Gastrocnemius medialis (tissue), 4 donors: ENCODE data around the gene SLCO4A1.

Experiments
- POLR2A ChIP-seq, 2 donors: fragments of 450-650 bp; IDR thresholded peaks; one replicate each; pipeline ENCODE4 v1.6.1; 2017; ENCODE audit warnings: antibody characterized with exemption in 2 of 2, mild to moderate bottlenecking in 2 of 2, moderate library complexity in 2 of 2
- TF ChIP-seq, protein P1 (sequence below), 5 experiments: fragments of 450-650 bp in 3 of 5; fragments of 200-600 bp in 2 of 5; sonication (generic) in 2 of 5; IDR thresholded peaks in 4 of 5; conservative IDR thresholded peaks in 1 of 5; 1 replicate in 4 of 5; 2 replicates in 1 of 5; pipeline ENCODE4 v1.5.1; 2016 to 2019; ENCODE audit warnings: antibody characterized with exemption in 5 of 5, mild to moderate bottlenecking in 3 of 5, moderate library complexity in 3 of 5

DNA sequence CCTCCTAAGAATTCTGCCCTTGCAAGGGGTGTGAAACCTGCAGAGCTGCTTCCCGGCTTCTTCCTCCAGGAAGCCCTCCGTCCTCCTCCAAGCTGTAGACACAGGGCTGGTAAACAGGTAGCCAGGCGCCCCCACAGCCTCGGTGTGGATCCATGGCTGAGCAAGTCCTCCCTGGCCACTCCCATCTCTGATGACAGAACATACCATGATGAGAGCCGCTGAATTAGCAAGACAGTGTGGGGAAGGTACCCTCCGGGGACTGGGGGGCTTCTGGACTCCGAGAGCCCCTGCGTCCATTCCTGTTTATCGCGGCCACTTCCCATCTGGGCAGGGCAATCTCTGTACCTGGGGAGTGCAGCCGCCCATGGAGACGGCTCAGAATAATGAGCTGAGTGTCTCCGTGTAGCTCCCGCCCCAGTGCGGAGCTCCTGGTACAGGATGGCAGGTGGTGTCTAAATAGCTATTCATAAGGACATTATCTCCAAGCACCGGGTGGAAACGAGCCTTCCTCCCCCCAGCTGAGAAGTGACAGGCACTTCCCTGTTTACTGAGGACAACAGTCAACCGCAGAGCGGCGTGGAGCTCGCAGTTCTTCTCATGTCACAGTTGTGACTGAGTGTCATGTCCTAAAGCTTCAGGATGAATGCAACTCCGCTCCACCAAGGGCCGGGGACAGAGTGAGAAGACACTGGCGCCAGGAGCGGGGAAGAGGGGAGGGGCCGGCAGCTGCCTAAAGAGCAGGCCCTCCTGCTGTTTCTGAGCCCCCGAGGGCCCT lies 43.7 kb downstream of the SLCO4A1 start:
- TF ChIP-seq, protein P1, sequence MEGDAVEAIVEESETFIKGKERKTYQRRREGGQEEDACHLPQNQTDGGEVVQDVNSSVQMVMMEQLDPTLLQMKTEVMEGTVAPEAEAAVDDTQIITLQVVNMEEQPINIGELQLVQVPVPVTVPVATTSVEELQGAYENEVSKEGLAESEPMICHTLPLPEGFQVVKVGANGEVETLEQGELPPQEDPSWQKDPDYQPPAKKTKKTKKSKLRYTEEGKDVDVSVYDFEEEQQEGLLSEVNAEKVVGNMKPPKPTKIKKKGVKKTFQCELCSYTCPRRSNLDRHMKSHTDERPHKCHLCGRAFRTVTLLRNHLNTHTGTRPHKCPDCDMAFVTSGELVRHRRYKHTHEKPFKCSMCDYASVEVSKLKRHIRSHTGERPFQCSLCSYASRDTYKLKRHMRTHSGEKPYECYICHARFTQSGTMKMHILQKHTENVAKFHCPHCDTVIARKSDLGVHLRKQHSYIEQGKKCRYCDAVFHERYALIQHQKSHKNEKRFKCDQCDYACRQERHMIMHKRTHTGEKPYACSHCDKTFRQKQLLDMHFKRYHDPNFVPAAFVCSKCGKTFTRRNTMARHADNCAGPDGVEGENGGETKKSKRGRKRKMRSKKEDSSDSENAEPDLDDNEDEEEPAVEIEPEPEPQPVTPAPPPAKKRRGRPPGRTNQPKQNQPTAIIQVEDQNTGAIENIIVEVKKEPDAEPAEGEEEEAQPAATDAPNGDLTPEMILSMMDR (IDR thresholded peaks at IDR 0.05 in 4 of 5, conservative IDR thresholded peaks at IDR 0.05 in 1 of 5) = no peak
- TF ChIP-seq POLR2A (IDR thresholded peaks at IDR 0.05) = no peak
